SJSA1 (cell line): Measurements from ENCODE around the gene CACNA1H. TPM values are rescaled to one million over a fixed set of nuclear protein-coding genes. Genes with fewer than 3 reads are reported as not detected.

Source experiments
- DNase-seq, 2 experiments: peaks; one replicate each; pipeline ENCODE4 v3.0.0-alpha.2; 2015 to 2020; ENCODE audit warnings: low spot score in 2 of 2, low read depth in 1 of 2
- H3K27ac ChIP-seq: fragments of 250-450 bp; sonication (Bioruptor Pico); 2 replicates; pipeline ENCODE4 v1.5.1; 2020; ENCODE audit warnings: mild to moderate bottlenecking, moderate library complexity
- H3K27me3 ChIP-seq: fragments of 250-450 bp; sonication (Bioruptor Pico); replicated peaks from 2 replicates; pipeline ENCODE4 v1.5.1; 2020; ENCODE audit warnings: mild to moderate bottlenecking, moderate library complexity
- H3K36me3 ChIP-seq: fragments of 250-450 bp; sonication (Bioruptor Pico); 2 replicates; pipeline ENCODE4 v1.5.1; 2020; ENCODE audit warnings: mild to moderate bottlenecking
- H3K4me1 ChIP-seq: fragments of 250-450 bp; sonication (Bioruptor Pico); replicated peaks from 2 replicates; pipeline ENCODE4 v1.6.1; 2021; ENCODE audit warnings: mild to moderate bottlenecking
- H3K4me3 ChIP-seq: fragments of 250-450 bp; sonication (Bioruptor Pico); 2 replicates; pipeline ENCODE4 v1.5.1; 2020; ENCODE audit warnings: mild to moderate bottlenecking
- H3K9me3 ChIP-seq: fragments of 250-450 bp; sonication (Bioruptor Pico); replicated peaks from 2 replicates; pipeline ENCODE4 v1.5.1; 2020; ENCODE audit warnings: mild to moderate bottlenecking
- total RNA-seq: library from RNA; depleted of rRNA; stranded (reverse); fragments of >200 nt; shearing (Covaris generic); gene quantifications from 2 replicates; pipeline ENCODE4 v1.2.3, GENCODE V29; 2014

The CACNA1H gene
- total RNA-seq, 1 experiment from 2014 or later = not detected

- Histone ChIP-seq H3K4me1 (no peaks in the 10 kb centered on the region), H3K27me3 (peaks cover 51% of the 10 kb centered on the region), H3K9me3 (no peaks in the 10 kb centered on the region), H3K4me3 (no peak overlapping the region), H3K27ac (no peak overlapping the region), H3K36me3 (no peaks in the 10 kb centered on the region)
- DNase-seq = no peak
Observed at GRCh38 chr16:1142911-1143310, 10.0 kb upstream of the CACNA1H start.

- DNase-seq = no peak
- Histone ChIP-seq H3K9me3 (no peaks in the 10 kb centered on the region), H3K4me1 (no peaks in the 10 kb centered on the region), H3K27me3 (peaks cover 54% of the 10 kb centered on the region), H3K36me3 (no peaks in the 10 kb centered on the region), H3K4me3 (no peak overlapping the region), H3K27ac (no peak overlapping the region)
Observed at GRCh38 chr16:1143761-1144450, 9.0 kb upstream of the CACNA1H start.

GRCh38 chr16:1144476-1145382, 8.2 kb upstream of the CACNA1H start:
- Histone ChIP-seq H3K36me3 (no peaks in the 10 kb centered on the region), H3K4me3 (no peak overlapping the region), H3K27ac (no peak overlapping the region), H3K4me1 (no peaks in the 10 kb centered on the region), H3K27me3 (peaks cover 53% of the 10 kb centered on the region), H3K9me3 (no peaks in the 10 kb centered on the region)
- DNase-seq = no peak

GRCh38 chr16:1145383-1146100, 7.4 kb upstream of the CACNA1H start:
- Histone ChIP-seq H3K36me3 (no peaks in the 10 kb centered on the region), H3K4me3 (no peak overlapping the region), H3K4me1 (no peaks in the 10 kb centered on the region), H3K27ac (no peak overlapping the region), H3K27me3 (peaks cover 53% of the 10 kb centered on the region), H3K9me3 (no peaks in the 10 kb centered on the region)
- DNase-seq = no peak

- no peaks in the 10 kb centered on the region for H3K9me3 ChIP-seq
Observed at GRCh38 chr16:1146409-1146808, 6.5 kb upstream of the CACNA1H start.

GRCh38 chr16:1147027-1147426, 5.9 kb upstream of the CACNA1H start:
- H3K27me3 ChIP-seq = peaks cover 61% of the 10 kb centered on the region
- no peaks in the 10 kb centered on the region for H3K4me1 ChIP-seq
- H3K27ac ChIP-seq = no peak overlapping the region
- no peak overlapping the region for H3K4me3 ChIP-seq
- no peak for DNase-seq
- H3K9me3 ChIP-seq = no peaks in the 10 kb centered on the region
- H3K36me3 ChIP-seq = no peaks in the 10 kb centered on the region

More at GRCh38 chr16:1146409-1146808, 6.5 kb upstream of the CACNA1H start:
- H3K4me1 ChIP-seq = no peaks in the 10 kb centered on the region
- no peak overlapping the region for H3K27ac ChIP-seq
- no peak for DNase-seq
- H3K27me3 ChIP-seq = peaks cover 56% of the 10 kb centered on the region
- H3K36me3 ChIP-seq = no peaks in the 10 kb centered on the region
- H3K4me3 ChIP-seq = no peak overlapping the region

- Histone ChIP-seq H3K27me3 (peaks cover 50% of the 10 kb centered on the region), H3K4me3 (no peak overlapping the region), H3K4me1 (no peaks in the 10 kb centered on the region), H3K36me3 (no peaks in the 10 kb centered on the region), H3K27ac (no peak overlapping the region), H3K9me3 (no peaks in the 10 kb centered on the region)
- no peak for DNase-seq
Observed at GRCh38 chr16:1149101-1149636, 3.7 kb upstream of the CACNA1H start.

- Histone ChIP-seq H3K27ac (no peak overlapping the region), H3K4me3 (no peak overlapping the region), H3K36me3 (no peaks in the 10 kb centered on the region), H3K4me1 (no peaks in the 10 kb centered on the region), H3K9me3 (no peaks in the 10 kb centered on the region), H3K27me3 (peaks cover 50% of the 10 kb centered on the region)
- DNase-seq = no peak
Observed at GRCh38 chr16:1150511-1150982, 2.4 kb upstream of the CACNA1H start.

- no peak for DNase-seq
- H3K36me3 ChIP-seq = no peaks in the 10 kb centered on the region
- H3K9me3 ChIP-seq = no peaks in the 10 kb centered on the region
- no peaks in the 10 kb centered on the region for H3K4me1 ChIP-seq
- no peak overlapping the region for H3K27ac ChIP-seq
- H3K27me3 ChIP-seq = peaks cover 53% of the 10 kb centered on the region
- no peak overlapping the region for H3K4me3 ChIP-seq
Observed at GRCh38 chr16:1151424-1152122, 1.3 kb upstream of the CACNA1H start.

GRCh38 chr16:1152123-1152638, 725 bp upstream of the CACNA1H start:
- H3K27ac ChIP-seq = no peak overlapping the region
- no peaks in the 10 kb centered on the region for H3K9me3 ChIP-seq
- no peak for DNase-seq
- H3K4me3 ChIP-seq = no peak overlapping the region
- H3K36me3 ChIP-seq = no peaks in the 10 kb centered on the region
- no peaks in the 10 kb centered on the region for H3K4me1 ChIP-seq
- H3K27me3 ChIP-seq = peaks cover 56% of the 10 kb centered on the region

- Histone ChIP-seq H3K9me3 (no peaks in the 10 kb centered on the region), H3K27ac (no peak overlapping the region), H3K4me3 (no peak overlapping the region), H3K36me3 (no peaks in the 10 kb centered on the region), H3K27me3 (peaks cover 66% of the 10 kb centered on the region), H3K4me1 (no peaks in the 10 kb centered on the region)
- no peak for DNase-seq
Observed at GRCh38 chr16:1153480-1154160, 714 bp downstream of the CACNA1H start.

- peaks cover 73% of the 10 kb centered on the region for H3K27me3 ChIP-seq
- no peaks in the 10 kb centered on the region for H3K36me3 ChIP-seq
- no peak overlapping the region for H3K4me3 ChIP-seq
- H3K27ac ChIP-seq = no peak overlapping the region
- H3K4me1 ChIP-seq = no peaks in the 10 kb centered on the region
- no peak for DNase-seq
- H3K9me3 ChIP-seq = no peaks in the 10 kb centered on the region
Observed at GRCh38 chr16:1154291-1154886, 1.5 kb downstream of the CACNA1H start.
